Activated CD4-positive, alpha-beta T cell treated with anti-CD3 and anti-CD28 coated beads for 36 hours (primary cell): ENCODE data around the gene OSBP2. TPM values are rescaled to one million over a fixed set of nuclear protein-coding genes. Genes with fewer than 3 reads are reported as not detected.

Experiments used
- ATAC-seq: fragments of 200-7000 bp; cut with Tn5 transposase; one replicate; pipeline ENCODE4 v1.10.0; 2021; ENCODE audit warnings: mild to moderate bottlenecking, moderate library complexity
- CTCF ChIA-PET: fragments of 350-600 bp; sonication (Branson Sonifier 250); formaldehyde crosslinking; loops from one replicate; lab custom pipeline; 2021; ENCODE audit warnings: antibody characterized with exemption; lab: Charles Lee
- POLR2A ChIA-PET: fragments of 350-600 bp; sonication (Branson Sonifier 250); formaldehyde crosslinking; loops from one replicate; lab custom pipeline; 2021; ENCODE audit warnings: antibody characterized with exemption, inconsistent platforms; lab: Charles Lee
- DNase-seq: peaks from one replicate; pipeline ENCODE4 v3.0.0-alpha.2; 2020
- H3K27ac Mint-ChIP-seq: one replicate; pipeline ENCODE4 v1.8.0; 2021; ENCODE audit warnings: mixed read lengths
- H3K27me3 Mint-ChIP-seq: one replicate; pipeline ENCODE4 v1.8.0; 2021; ENCODE audit warnings: mixed read lengths
- H3K36me3 Mint-ChIP-seq: one replicate; pipeline ENCODE4 v1.8.0; 2021; ENCODE audit warnings: low read depth, mixed read lengths
- H3K4me1 Mint-ChIP-seq: one replicate; pipeline ENCODE4 v1.8.0; 2021; ENCODE audit warnings: mixed read lengths
- H3K4me3 Mint-ChIP-seq: one replicate; pipeline ENCODE4 v1.8.0; 2021; ENCODE audit warnings: mild to moderate bottlenecking, moderate library complexity, mixed read lengths
- H3K9me3 Mint-ChIP-seq: one replicate; pipeline ENCODE4 v1.8.0; 2021; ENCODE audit warnings: low read depth, mixed read lengths
- intact Hi-C, 2 experiments: fragments of 100-400 bp; cut with DNase I in 1 of 2; cut with micrococcal nuclease in 1 of 2; formaldehyde crosslinking; loops; one replicate each; pipeline versions ENCODE4 v1.14.2 to v1.15.1; 2022 to 2024; cut with DNase I, micrococcal nuclease
- total RNA-seq, 2 experiments: library from RNA; stranded (reverse); gene quantifications; one replicate each; pipeline ENCODE4 v1.2.3, GENCODE V29; 2021

Gene OSBP2
- total RNA-seq, 2 experiments from 2014 or later, result 1.2 to 1.4 TPM

DNA sequence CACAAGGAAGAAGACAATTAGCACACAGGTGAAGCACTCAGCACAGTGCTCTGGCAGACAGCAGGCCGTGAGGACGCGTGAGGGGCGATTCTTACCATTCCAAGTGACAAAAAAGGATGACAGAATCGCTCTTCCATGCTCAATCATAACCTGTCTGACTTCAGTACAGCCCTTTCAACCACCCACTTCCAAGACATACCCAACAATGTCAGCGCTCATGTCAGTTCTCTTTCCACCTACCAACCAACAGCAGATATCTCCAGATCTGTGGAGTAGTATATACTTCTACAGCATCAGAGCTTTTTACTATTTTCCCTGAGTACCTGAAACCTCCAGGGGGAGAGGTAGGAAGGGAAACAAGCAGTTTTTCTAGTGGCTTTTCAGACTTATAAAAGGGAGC lies 233.7 kb downstream of the OSBP2 start:
- DNase-seq, result no peak
- peaks cover 37% of the 10 kb centered on the region for H3K36me3 Mint-ChIP-seq
- H3K27me3 Mint-ChIP-seq, result no peaks in the 10 kb centered on the region
- H3K4me3 Mint-ChIP-seq, result no peak overlapping the region
- intact Hi-C loops, result no loop called here
- no peak overlapping the region for H3K27ac Mint-ChIP-seq
- POLR2A ChIA-PET, result no interaction called here
- no peaks in the 10 kb centered on the region for H3K9me3 Mint-ChIP-seq
- no peak for ATAC-seq
- CTCF ChIA-PET, result no interaction called here
- H3K4me1 Mint-ChIP-seq, result peaks cover 3% of the 10 kb centered on the region

DNA sequence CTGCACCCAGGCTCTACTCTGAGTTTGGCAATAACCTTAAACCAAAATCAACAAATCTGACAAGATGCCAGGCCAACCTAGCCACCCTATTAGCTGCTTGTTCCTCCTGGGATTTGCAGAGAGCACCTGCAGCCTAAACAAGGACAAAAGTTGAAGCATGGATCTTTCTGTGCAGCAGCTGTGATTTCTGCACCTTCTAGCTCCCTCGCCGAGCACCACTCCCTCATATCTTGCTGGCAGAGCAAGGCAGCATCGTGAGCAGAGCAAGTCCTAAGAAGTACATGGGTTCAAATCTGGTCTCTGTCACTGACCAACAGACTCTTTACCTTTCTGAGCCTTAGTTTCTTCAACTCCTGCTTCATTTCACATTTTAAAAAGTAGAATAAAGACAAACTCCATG lies 235.6 kb downstream of the OSBP2 start:
- no peak overlapping the region for H3K4me3 Mint-ChIP-seq
- CTCF ChIA-PET, result interaction anchor here (0.6 to 2.2 kb wide), 5 partner anchors 11 to 271 kb away, joined by 3 to 14 read pairs (median 3); no protein-coding TSS in a partner anchor
- H3K27me3 Mint-ChIP-seq, result no peaks in the 10 kb centered on the region
- no peak for DNase-seq
- peaks cover 3% of the 10 kb centered on the region for H3K4me1 Mint-ChIP-seq
- H3K27ac Mint-ChIP-seq, result no peak overlapping the region
- intact Hi-C loops, result no loop called here
- H3K9me3 Mint-ChIP-seq, result no peaks in the 10 kb centered on the region
- peaks cover 54% of the 10 kb centered on the region for H3K36me3 Mint-ChIP-seq
- POLR2A ChIA-PET, result no interaction called here
- ATAC-seq, result no peak

DNA sequence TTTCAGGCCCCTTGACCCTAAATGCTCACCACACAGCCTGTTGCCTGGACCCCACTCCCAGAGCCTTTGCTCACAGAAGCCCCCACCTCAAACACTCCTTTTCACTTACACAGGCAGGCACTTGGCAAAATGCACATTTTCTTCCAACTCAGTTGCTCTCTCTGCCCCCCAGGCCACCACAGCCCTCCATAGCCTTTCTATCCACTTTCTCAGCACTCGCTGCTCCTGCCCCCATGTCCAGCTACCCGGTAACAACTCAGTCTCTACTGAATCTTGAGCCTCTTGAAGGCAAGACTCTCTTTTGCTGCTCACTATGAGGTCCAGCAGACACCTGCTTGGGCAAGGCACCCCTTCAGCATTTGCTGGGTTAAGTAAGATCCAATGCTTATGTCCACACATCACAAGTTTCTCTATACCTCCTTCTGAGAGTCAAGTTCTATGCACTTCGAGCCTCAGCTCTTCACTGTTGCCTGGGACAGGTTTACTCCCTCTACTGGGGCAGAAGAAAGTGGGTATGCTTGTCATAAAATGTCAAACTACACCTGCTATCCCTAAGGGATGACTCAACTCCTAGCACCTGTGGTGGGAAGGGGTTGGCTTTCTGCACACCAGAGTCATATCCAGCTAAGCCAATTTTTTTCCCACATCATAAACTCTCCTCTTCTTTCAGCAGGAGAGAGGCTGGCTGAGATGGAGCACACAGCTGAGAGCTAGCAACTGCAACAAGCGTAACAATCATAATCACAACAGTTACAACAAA lies 237.0 kb downstream of the OSBP2 start:
- Mint-ChIP-seq H3K27me3 (no peaks in the 10 kb centered on the region), H3K4me1 (peaks cover 9% of the 10 kb centered on the region), H3K9me3 (no peaks in the 10 kb centered on the region), H3K27ac (peak overlapping the region; percentile 45), H3K36me3 (peaks cover 65% of the 10 kb centered on the region), H3K4me3 (no peak overlapping the region)
- ChIA-PET CTCF (interaction anchor here (0.7 kb wide), 1 partner anchor 12 kb away, joined by 3 read pairs; no protein-coding TSS in a partner anchor), POLR2A (no interaction called here)
- ATAC-seq, result no peak
- no peak for DNase-seq
- intact Hi-C loops, result no loop called here

DNA sequence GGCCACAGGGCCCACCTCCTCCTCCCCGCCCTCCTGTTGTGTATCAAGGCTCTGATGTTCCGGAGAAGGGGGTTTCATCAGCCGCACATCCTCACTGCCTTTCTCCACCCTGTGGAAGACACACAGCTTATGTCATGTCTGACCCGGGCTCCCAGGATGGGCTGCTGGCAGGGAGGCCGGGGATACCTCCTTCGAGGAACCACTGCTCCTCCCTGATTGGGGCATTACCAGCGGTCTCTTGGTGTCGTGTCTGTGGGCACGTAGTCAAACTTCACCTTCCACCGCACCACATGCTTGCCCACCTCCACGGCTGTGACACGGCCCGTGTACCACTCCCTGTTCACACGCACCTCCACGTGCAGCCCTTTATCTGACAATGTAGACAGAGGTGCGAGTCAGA lies 238.0 kb downstream of the OSBP2 start:
- ChIA-PET POLR2A (no interaction called here), CTCF (interaction anchor here (0.6 kb wide), 1 partner anchor 224 kb away, joined by 4 read pairs; no protein-coding TSS in a partner anchor)
- DNase-seq (no peak), ATAC-seq (no peak)
- no peaks in the 10 kb centered on the region for H3K27me3 Mint-ChIP-seq
- intact Hi-C loops, result no loop called here
- H3K4me3 Mint-ChIP-seq, result no peak overlapping the region
- H3K36me3 Mint-ChIP-seq, result peaks cover 62% of the 10 kb centered on the region
- peak overlapping the region; percentile 29 for H3K27ac Mint-ChIP-seq
- H3K9me3 Mint-ChIP-seq, result no peaks in the 10 kb centered on the region
- H3K4me1 Mint-ChIP-seq, result peaks cover 9% of the 10 kb centered on the region

DNA sequence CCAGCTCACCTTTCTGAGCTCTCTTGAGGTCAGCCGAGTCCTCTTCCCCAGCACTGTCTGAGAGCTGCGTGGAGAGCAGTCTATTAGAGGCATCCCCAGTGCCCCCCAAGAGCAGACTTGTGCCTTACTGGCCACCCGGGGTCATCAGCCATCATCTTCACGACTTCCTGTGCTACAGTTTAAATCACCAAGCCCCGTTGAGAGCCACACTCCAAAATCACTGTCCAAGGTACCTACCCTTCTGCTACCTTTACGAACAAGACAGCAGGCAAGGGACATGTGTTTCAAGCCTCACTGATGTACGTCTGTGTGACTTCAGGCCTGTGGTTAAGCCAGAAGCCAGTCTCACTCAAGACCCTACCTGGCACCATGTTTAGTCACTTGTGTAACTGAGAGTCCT lies 238.8 kb downstream of the OSBP2 start:
- no peak overlapping the region for H3K4me3 Mint-ChIP-seq
- peaks cover 15% of the 10 kb centered on the region for H3K4me1 Mint-ChIP-seq
- ATAC-seq, result no peak
- ChIA-PET POLR2A (no interaction called here), CTCF (no interaction called here)
- no peak for DNase-seq
- intact Hi-C loops, result no loop called here
- H3K27me3 Mint-ChIP-seq, result no peaks in the 10 kb centered on the region
- H3K27ac Mint-ChIP-seq, result peak overlapping the region; percentile 27
- peaks cover 63% of the 10 kb centered on the region for H3K36me3 Mint-ChIP-seq
- no peaks in the 10 kb centered on the region for H3K9me3 Mint-ChIP-seq

DNA sequence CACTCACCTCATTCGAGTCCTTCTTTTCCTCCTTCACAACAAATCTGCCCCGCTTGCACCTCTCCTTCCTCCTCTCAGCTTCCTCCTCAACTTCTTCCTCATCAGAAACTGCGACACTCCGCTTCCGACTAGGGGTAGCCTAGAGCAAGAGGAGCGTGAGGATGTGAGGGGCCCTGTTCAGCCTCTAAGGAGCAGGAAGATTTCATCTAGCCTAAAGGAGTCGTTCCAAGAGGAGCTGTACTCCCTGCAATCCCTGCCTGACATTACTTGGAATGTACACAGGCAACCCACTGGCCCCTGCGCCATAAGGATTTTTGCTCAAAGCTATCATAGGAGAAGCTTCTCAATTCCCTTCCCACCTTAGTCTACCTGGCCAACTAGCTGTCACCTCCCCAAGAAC lies 239.4 kb downstream of the OSBP2 start:
- H3K27me3 Mint-ChIP-seq, result no peaks in the 10 kb centered on the region
- intact Hi-C loops, result no loop called here
- H3K4me1 Mint-ChIP-seq, result peaks cover 20% of the 10 kb centered on the region
- no peak for DNase-seq
- H3K27ac Mint-ChIP-seq, result peak overlapping the region; percentile 11
- ChIA-PET CTCF (no interaction called here), POLR2A (no interaction called here)
- no peak overlapping the region for H3K4me3 Mint-ChIP-seq
- H3K9me3 Mint-ChIP-seq, result no peaks in the 10 kb centered on the region
- peaks cover 66% of the 10 kb centered on the region for H3K36me3 Mint-ChIP-seq
- no peak for ATAC-seq

DNA sequence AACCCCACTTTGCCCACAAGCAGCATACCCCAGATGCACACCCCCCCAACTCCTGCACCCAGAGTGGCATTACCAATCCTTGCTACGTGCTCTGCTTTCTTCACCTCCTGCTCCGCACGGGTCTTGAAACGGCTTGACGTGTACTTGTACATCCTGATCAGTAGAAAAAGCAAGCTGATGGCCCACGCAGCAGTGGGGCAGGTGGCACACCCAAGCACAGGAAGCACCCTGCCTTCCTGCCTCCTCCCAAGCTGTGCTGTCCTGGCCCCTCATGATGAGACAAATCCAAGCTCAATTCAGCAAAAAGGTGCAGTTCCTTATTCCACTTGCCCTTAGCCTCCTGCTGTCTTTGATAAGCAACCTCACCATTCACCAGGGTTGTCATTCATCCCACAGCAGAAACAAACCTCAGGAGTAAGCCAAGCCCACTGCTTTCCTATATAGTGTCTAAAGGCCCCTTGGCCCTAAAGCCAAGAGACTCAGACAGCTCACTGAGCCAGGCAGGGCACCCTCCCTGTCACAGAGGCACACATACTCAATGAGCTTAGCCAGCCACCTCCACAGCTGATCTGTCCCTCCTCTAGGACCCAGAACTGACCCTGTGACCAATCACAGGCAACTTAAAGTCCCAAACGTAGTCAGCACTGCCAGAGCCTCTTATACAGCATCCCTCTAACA lies 246.2 kb downstream of the OSBP2 start:
- peak overlapping the region; percentile 85 for H3K27ac Mint-ChIP-seq

DNA sequence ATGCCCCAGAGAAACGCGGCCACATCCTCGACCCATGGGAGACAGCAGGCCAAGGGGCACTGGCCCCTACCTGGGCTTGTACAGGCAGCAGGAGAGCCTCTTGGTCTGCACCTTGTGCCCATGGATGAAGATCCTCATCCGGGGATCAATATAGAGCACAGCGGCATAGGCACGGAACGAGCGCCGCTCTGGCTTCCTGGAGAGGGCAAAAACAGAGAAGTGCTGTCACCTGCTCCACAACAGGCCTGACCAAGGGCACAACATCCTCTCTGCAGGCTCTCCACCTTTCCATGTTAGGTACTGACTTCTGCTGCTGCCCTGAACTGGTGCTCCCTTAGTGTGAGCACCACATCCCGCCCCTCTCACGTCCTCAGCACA lies 246.7 kb downstream of the OSBP2 start:
- Mint-ChIP-seq H3K27me3 (no peaks in the 10 kb centered on the region), H3K4me3 (peak overlapping the region; percentile 46), H3K4me1 (peaks cover 68% of the 10 kb centered on the region), H3K27ac (peak overlapping the region; percentile 85), H3K36me3 (peaks cover 67% of the 10 kb centered on the region), H3K9me3 (no peaks in the 10 kb centered on the region)
- POLR2A ChIA-PET, result no interaction called here
- intact Hi-C loops, result no loop called here
- CTCF ChIA-PET, result interaction anchor here (0.9 to 1.0 kb wide), 2 partner anchors 21 to 144 kb away, joined by 3 read pairs; no protein-coding TSS in a partner anchor
- ATAC-seq, result peak; percentile 8
- DNase-seq, result no peak

More for the DNA sequence above, 246.2 kb downstream of the OSBP2 start:
- Mint-ChIP-seq H3K4me3 (peak overlapping the region; percentile 46), H3K36me3 (peaks cover 69% of the 10 kb centered on the region), H3K27me3 (no peaks in the 10 kb centered on the region), H3K4me1 (peaks cover 65% of the 10 kb centered on the region), H3K9me3 (no peaks in the 10 kb centered on the region)
- ChIA-PET POLR2A (interaction anchor here (0.5 to 0.7 kb wide), 3 partner anchors 28 to 132 kb away, joined by 4 to 5 read pairs (median 4); partner anchors contain the start of gene MORC2), CTCF (interaction anchor here (0.6 to 1.3 kb wide), 5 partner anchors 10 to 177 kb away, joined by 3 to 5 read pairs (median 3); no protein-coding TSS in a partner anchor)
- peak; percentile 67 for DNase-seq
- intact Hi-C loops, result no loop called here
- peak; percentile 77 for ATAC-seq

DNA sequence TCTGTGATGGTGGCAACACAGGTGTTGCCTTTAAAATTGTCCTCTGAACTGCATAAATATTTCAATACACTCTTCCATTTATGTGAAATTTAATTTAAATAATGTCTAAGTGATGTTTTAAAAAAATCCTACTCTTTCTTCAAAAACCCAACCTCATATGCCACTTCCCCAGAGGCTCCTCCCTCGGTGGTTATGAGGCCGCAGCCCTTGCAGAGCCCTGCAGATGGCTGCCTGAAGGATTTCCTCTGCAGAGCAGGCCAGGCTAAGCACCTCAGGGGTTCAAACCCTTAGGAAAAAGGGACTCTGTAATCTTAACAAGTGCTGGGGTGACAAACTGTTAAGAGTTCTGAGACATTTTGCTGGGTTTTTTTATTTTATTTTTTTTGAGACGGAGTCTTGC lies 248.7 kb downstream of the OSBP2 start:
- ChIA-PET CTCF (interaction anchor here (0.6 kb wide), 1 partner anchor 1473 kb away, joined by 3 read pairs; no protein-coding TSS in a partner anchor), POLR2A (no interaction called here)
- Mint-ChIP-seq H3K27ac (no peak overlapping the region), H3K27me3 (no peaks in the 10 kb centered on the region), H3K36me3 (peaks cover 61% of the 10 kb centered on the region), H3K9me3 (no peaks in the 10 kb centered on the region), H3K4me3 (no peak overlapping the region), H3K4me1 (peaks cover 64% of the 10 kb centered on the region)
- ATAC-seq (peak; percentile 49), DNase-seq (peak; percentile 59)
- intact Hi-C loops, result no loop called here

DNA sequence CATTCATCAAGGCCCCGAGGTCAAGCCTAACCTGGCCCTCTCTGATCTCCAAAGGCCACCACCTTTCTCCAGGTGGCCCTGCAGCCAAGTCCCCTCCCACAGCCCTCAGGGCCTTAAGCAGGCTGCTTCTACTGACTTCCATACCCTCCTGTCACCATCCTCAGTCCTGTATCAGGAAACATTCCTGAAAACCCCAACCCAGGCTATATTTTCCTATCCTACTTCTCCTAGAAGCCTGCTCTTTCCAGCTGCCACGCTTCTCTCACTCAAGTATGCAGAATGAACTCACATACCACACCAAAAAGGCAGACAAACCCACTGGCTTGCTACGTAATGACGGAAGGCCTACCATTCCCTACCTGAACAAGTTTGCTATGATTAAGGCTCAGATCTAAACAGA lies 250.3 kb downstream of the OSBP2 start:
- H3K4me3 Mint-ChIP-seq, result no peak overlapping the region
- no peak for DNase-seq
- CTCF ChIA-PET, result interaction anchor here (0.7 to 2.5 kb wide), 3 partner anchors 23 to 162 kb away, joined by 3 to 11 read pairs (median 3); partner anchors contain the start of genes MORC2, SELENOM and TUG1
- POLR2A ChIA-PET, result interaction anchor here (0.5 kb wide), 1 partner anchor 16 kb away, joined by 4 read pairs; no protein-coding TSS in a partner anchor
- peaks cover 60% of the 10 kb centered on the region for H3K36me3 Mint-ChIP-seq
- no peak for ATAC-seq
- H3K27me3 Mint-ChIP-seq, result no peaks in the 10 kb centered on the region
- intact Hi-C loops, result no loop called here
- peak overlapping the region; percentile 1 for H3K27ac Mint-ChIP-seq
- H3K9me3 Mint-ChIP-seq, result no peaks in the 10 kb centered on the region
- H3K4me1 Mint-ChIP-seq, result peaks cover 56% of the 10 kb centered on the region

DNA sequence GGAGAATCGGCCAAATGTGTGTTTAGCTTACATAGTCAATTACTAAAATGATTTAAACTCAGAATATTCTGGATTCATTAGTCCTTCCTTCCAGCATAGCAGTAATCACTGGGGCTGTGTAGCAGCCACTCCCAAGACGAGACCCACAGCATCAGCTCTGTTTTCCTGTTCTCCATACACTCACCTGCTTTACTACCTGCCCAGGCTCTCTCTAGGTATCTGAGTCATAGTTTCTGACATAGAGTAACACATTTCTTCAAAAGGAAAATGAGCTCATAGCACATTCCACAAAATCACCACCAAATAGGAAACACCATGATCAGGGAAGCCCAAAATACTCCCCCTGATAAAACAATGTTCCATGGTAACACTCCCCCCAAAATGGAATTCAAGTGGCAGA lies 251.0 kb downstream of the OSBP2 start:
- no peaks in the 10 kb centered on the region for H3K27me3 Mint-ChIP-seq
- peaks cover 49% of the 10 kb centered on the region for H3K4me1 Mint-ChIP-seq
- POLR2A ChIA-PET, result interaction anchor here (0.5 kb wide), 1 partner anchor 16 kb away, joined by 4 read pairs; no protein-coding TSS in a partner anchor
- peak overlapping the region; percentile 3 for H3K27ac Mint-ChIP-seq
- intact Hi-C loops, result loop anchor here (2.0 kb wide), 1 partner anchor 203 kb away; no protein-coding TSS in a partner anchor
- ATAC-seq (no peak), DNase-seq (no peak)
- H3K4me3 Mint-ChIP-seq, result no peak overlapping the region
- peaks cover 60% of the 10 kb centered on the region for H3K36me3 Mint-ChIP-seq
- CTCF ChIA-PET, result interaction anchor here (0.7 to 2.5 kb wide), 5 partner anchors 23 to 162 kb away, joined by 3 to 22 read pairs (median 9); partner anchors contain the start of genes MORC2, SELENOM and TUG1
- no peaks in the 10 kb centered on the region for H3K9me3 Mint-ChIP-seq
